GM18909 (cell line): Measurements from ENCODE around the gene UNC5B.

Experiments
- ATAC-seq: cut with Tn5 transposase; IDR thresholded peaks from one replicate; pipeline ENCODE4 v1.9.1; 2021; ENCODE audit warnings: mild to moderate bottlenecking; ENCODE audit not compliant: unreplicated experiment, poor library complexity

Gene UNC5B

GRCh38 chr10:71250842-71251241 lies 38.5 kb downstream of the UNC5B start:
- no peak for ATAC-seq

- ATAC-seq: no peak
Observed at GRCh38 chr10:71251319-71251718, 38.9 kb downstream of the UNC5B start.

GRCh38 chr10:71252220-71252619 lies 39.9 kb downstream of the UNC5B start:
- ATAC-seq: no peak

GRCh38 chr10:71253981-71254818 lies 41.8 kb downstream of the UNC5B start:
- no peak for ATAC-seq

- ATAC-seq: no peak
Observed at GRCh38 chr10:71254834-71255549, 42.6 kb downstream of the UNC5B start.

- no peak for ATAC-seq
Observed at GRCh38 chr10:71255550-71255807, 43.1 kb downstream of the UNC5B start.

- no peak for ATAC-seq
Observed at GRCh38 chr10:71255808-71256660, 43.7 kb downstream of the UNC5B start.

GRCh38 chr10:71256661-71257318 lies 44.4 kb downstream of the UNC5B start:
- ATAC-seq: no peak

- no peak for ATAC-seq
Observed at GRCh38 chr10:71257319-71257997, 45.1 kb downstream of the UNC5B start.

GRCh38 chr10:71258046-71258445 lies 45.7 kb downstream of the UNC5B start:
- no peak for ATAC-seq

GRCh38 chr10:71258446-71259145 lies 46.2 kb downstream of the UNC5B start:
- no peak for ATAC-seq

- no peak for ATAC-seq
Observed at GRCh38 chr10:71259282-71259681, 46.9 kb downstream of the UNC5B start.

GRCh38 chr10:71259815-71260501 lies 47.6 kb downstream of the UNC5B start:
- ATAC-seq: no peak

- ATAC-seq: no peak
Observed at GRCh38 chr10:71260622-71261325, 48.4 kb downstream of the UNC5B start.

- ATAC-seq: no peak
Observed at GRCh38 chr10:71262027-71262426, 49.7 kb downstream of the UNC5B start.

- ATAC-seq: no peak
Observed at GRCh38 chr10:71262817-71263216, 50.4 kb downstream of the UNC5B start.

- ATAC-seq: no peak
Observed at GRCh38 chr10:71263376-71263775, 51.0 kb downstream of the UNC5B start.
